ENCODE data around the gene CDADC1.

- no peak for TF ChIP-seq EZH2 (IDR thresholded peaks at IDR 0.05; ENCODE audit: insufficient read depth, low read length)
- no peak for TF ChIP-seq CTCF (IDR thresholded peaks at IDR 0.05; ENCODE audit: insufficient read depth, low read depth, low read length)
These were observed 49.6 kb downstream of the CDADC1 start for GRCh38 chr13:49297338-49297737.
